ENCODE data around the gene IGDCC3. TPM values are rescaled to one million over a fixed set of nuclear protein-coding genes. Genes with fewer than 3 reads are reported as not detected.

IGDCC3 gene
- total RNA-seq, 2 donors from 2014 or later, result not detected

- peaks cover 2 to 4% of the 10 kb centered on the region in 2 donors for H3K27me3 Mint-ChIP-seq
Measured at GRCh38 chr15:65334586-65335231, 43.1 kb downstream of the IGDCC3 start.

DNA sequence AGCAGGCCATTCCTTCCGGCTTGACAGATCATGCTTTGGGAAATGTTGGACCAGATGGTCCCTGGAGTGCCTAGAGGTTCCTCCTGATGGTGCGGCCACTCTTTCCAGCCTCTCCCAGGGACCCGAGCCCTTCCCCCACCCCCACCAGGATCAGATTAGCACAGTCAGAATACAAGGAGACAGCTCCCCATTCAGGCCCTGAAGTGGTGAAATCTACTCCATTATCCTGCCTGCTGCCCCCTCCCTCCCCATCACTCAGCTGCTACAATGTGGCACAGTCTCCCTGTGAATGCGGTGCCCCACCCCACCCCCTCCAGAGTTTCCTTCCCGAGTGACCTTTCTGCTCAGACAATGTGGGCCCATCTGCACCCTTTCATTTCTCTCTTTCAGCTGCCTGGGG is 43.9 kb downstream of the IGDCC3 start:
- ATAC-seq, result no peak
- Mint-ChIP-seq H3K27ac (no peak overlapping the region), H3K27me3 (no peaks in the 10 kb centered on the region), H3K4me1 (ENCODE audit: low read depth in 2 of 2) (no peaks in the 10 kb centered on the region), H3K4me3 (no peak overlapping the region), H3K36me3 (no peaks in the 10 kb centered on the region), H3K9me3 (no peaks in the 10 kb centered on the region)
- no peak for DNase-seq (ENCODE audit: low spot score)

More at GRCh38 chr15:65334586-65335231, 43.1 kb downstream of the IGDCC3 start:
- Mint-ChIP-seq H3K4me3 (no peak overlapping the region), H3K9me3 (no peaks in the 10 kb centered on the region), H3K27ac (no peak overlapping the region), H3K36me3 (no peaks in the 10 kb centered on the region), H3K4me1 (ENCODE audit: low read depth in 2 of 2) (peaks cover 0 to 2% of the 10 kb centered on the region in 2 donors)
- DNase-seq (ENCODE audit: low spot score), result no peak
- no peak for ATAC-seq

DNA sequence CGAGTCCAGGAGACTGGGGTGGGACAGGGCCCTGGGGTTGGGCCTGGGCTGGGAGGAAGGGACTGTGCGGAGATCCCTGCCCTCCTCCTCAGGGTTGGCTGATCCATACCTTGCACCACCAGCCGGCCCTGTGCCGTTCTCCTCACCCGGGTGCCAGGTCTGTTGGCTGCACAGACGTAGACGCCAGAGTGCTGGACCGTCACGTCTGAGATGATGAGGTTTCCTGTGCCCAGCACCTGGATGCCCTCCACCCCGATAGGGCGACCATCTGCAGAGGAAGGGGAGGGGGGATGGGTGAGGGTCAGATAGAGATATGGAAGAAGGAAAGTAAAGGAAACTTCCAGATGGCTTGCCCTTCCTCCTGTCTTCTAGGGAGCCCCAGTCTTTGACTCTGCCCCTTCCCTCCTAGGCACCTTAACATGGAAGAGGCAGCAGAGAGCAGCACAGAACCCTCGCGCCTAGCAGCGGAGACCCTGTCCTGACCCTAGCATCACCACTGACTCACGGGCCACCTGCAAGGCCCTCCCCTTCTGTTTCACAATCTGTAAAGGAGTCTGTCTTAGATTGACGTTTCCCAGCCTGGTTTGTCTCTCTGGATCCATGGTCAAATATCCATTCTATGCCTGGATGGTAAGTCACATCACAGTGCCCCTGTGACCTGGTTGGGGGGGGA is 44.5 kb downstream of the IGDCC3 start:
- Mint-ChIP-seq H3K4me1 (ENCODE audit: low read depth in 2 of 2) (no peaks in the 10 kb centered on the region), H3K36me3 (no peaks in the 10 kb centered on the region), H3K9me3 (no peaks in the 10 kb centered on the region), H3K27ac (no peak overlapping the region), H3K4me3 (no peak overlapping the region), H3K27me3 (no peaks in the 10 kb centered on the region)
- ATAC-seq (no peak), DNase-seq (ENCODE audit: low spot score) (no peak)

- Mint-ChIP-seq H3K27ac (no peak overlapping the region), H3K9me3 (no peaks in the 10 kb centered on the region), H3K36me3 (no peaks in the 10 kb centered on the region), H3K4me1 (ENCODE audit: low read depth in 2 of 2) (no peaks in the 10 kb centered on the region), H3K27me3 (no peaks in the 10 kb centered on the region), H3K4me3 (no peak overlapping the region)
- ATAC-seq, result no peak
- no peak for DNase-seq (ENCODE audit: low spot score)
Measured at GRCh38 chr15:65332391-65333147, 45.2 kb downstream of the IGDCC3 start.

DNA sequence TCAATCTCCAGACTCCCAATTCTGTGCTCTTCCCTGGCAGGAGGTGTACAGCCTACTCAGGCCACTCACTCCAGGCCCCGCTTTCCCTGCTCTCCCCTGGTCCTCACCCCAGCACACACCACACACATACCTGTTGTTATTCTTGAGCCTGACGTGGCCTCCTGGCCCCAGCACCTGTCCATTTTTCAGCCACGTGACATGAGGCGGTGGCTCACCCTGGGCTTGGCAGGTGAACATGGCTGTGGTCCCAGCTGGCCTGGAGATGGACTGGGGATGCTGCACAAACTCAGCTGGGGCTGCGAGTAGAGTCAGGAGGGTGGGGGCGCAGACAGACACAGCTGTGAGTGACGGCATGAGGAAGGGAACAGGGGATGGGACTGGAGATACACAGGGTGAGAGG is 46.0 kb downstream of the IGDCC3 start:
- Mint-ChIP-seq H3K27me3 (no peaks in the 10 kb centered on the region), H3K36me3 (no peaks in the 10 kb centered on the region), H3K27ac (no peak overlapping the region), H3K4me3 (no peak overlapping the region), H3K9me3 (no peaks in the 10 kb centered on the region), H3K4me1 (ENCODE audit: low read depth in 2 of 2) (no peaks in the 10 kb centered on the region)
- DNase-seq (ENCODE audit: low spot score) (no peak), ATAC-seq (no peak)

DNA sequence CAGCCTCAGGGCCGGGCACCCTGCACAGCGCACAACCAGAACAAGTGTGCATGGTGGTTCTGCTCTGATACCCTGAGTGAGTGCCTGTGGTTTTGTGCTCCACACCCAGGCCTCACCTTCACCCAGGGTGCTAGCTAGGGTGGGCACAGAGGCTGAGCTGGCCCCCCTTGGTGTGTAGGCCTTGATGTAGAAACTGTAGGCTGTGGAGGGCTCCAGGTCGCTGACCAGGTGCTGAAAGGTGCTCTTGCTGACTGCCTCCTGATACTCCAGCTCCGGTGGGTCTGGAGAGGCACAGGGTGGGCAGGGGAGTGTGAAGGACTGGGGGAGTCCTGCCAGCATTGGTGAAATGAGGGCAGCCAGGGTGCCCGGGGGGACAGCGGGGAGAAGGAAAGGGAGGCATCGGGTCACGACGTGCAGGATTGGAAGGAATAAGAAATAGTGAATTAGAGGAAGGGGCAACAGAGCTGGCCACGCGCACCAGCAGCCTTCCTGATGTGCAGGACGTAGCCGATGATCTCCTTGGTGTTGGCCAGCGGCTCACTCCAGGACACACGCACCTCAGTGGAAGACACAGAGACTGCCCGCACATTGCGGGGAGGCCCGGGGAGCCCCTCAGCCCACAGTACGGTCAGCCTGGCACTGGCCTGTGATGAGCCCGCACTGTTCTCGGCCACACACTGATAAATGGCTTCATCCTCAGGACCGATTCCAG is 46.7 kb downstream of the IGDCC3 start:
- DNase-seq (ENCODE audit: low spot score) (no peak), ATAC-seq (no peak)
- Mint-ChIP-seq H3K4me1 (ENCODE audit: low read depth in 2 of 2) (no peaks in the 10 kb centered on the region), H3K36me3 (no peaks in the 10 kb centered on the region), H3K4me3 (no peak overlapping the region), H3K9me3 (no peaks in the 10 kb centered on the region), H3K27me3 (peaks cover 0 to 2% of the 10 kb centered on the region in 2 donors), H3K27ac (no peak overlapping the region)

DNA sequence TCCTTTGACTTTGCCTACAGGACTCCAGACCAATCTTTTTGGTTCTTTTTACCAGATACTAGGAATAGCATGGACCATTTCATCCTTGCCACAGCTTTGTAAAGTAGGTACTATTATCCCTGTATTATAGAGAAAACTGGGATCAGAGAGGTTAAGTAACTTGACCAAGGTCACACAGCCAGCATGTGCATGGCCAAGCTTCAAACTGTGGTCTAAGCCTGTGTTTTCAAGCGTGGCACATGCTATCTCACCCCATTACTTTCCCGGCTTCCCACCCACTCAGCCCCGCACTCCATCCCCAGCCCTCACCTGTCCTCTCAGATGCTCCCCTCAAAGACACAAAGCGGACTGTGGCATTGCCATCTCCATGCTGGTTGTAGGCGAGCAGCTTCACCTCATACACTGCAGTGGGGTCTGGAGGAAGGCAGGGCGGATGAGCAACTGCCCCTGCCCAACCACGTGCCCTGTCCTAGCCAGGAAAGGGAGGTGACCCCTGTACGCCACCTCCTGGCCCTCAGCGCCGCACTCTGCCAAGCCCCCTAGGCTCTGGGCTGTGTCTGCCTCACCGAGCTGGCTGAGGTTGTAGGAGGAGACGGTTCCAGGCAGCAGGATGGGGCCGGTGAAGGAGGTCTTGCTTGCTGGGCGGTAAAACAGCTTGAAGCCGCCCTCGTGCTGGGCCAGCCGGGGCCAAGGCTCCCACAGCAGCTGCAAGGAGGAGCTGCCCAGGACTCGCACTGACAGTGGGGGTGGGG is 47.6 kb downstream of the IGDCC3 start:
- H3K4me3 Mint-ChIP-seq, result no peak overlapping the region
- H3K27ac Mint-ChIP-seq, result no peak overlapping the region
- ATAC-seq, result no peak
- no peaks in the 10 kb centered on the region for H3K36me3 Mint-ChIP-seq
- no peak for DNase-seq (ENCODE audit: low spot score)
- peaks cover 0 to 2% of the 10 kb centered on the region in 2 donors for H3K27me3 Mint-ChIP-seq
- no peaks in the 10 kb centered on the region for H3K4me1 Mint-ChIP-seq (ENCODE audit: low read depth in 2 of 2)
- H3K9me3 Mint-ChIP-seq, result no peaks in the 10 kb centered on the region

- Mint-ChIP-seq H3K36me3 (no peaks in the 10 kb centered on the region), H3K4me1 (ENCODE audit: low read depth in 2 of 2) (no peaks in the 10 kb centered on the region), H3K27me3 (peaks cover 0 to 2% of the 10 kb centered on the region in 2 donors), H3K4me3 (no peak overlapping the region), H3K9me3 (no peaks in the 10 kb centered on the region), H3K27ac (no peak overlapping the region)
- ATAC-seq (no peak), DNase-seq (ENCODE audit: low spot score) (no peak)
Measured at GRCh38 chr15:65329288-65329983, 48.4 kb downstream of the IGDCC3 start.

DNA sequence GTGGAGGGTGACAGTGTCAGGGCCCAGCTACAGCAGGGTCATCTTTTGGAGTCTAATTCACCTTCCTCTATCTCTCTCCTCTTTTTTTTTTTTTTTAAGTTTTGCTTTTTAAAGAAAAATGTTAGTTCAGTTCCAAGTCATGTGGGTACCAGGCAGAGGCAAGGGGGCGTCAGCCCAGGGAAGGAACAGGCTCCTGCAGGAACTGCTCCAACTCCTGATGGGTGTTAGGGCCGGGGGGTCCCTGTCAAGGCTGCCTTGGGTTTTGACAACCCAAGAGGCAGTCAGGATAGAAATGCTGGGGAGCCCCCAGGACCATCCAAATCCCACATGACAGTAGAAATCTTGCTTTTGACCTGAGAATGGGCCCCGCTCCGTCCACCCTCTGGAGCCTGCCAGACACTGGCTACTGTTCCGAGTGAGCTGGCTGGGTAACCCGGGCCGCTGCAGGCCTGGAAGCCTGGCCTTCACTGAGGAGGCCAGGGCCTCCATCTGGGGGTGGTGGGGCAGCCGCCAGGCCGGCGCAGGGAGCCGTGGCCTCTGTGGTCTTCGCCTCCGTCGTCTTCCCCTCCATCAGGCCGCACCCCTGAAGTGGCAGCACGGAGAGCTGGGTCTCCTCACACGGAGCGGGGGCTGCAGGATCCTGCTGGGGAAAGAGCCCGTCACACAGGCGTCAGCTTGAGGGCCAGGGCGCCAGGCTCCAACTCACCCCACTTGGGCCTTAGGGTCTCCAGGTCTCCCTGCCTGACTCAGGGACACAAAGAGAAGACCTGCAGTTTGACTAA is 49.1 kb downstream of the IGDCC3 start:
- no peaks in the 10 kb centered on the region for H3K9me3 Mint-ChIP-seq
- H3K27me3 Mint-ChIP-seq, result peaks cover 0 to 2% of the 10 kb centered on the region in 2 donors
- no peak overlapping the region for H3K27ac Mint-ChIP-seq
- no peak for ATAC-seq
- no peaks in the 10 kb centered on the region for H3K4me1 Mint-ChIP-seq (ENCODE audit: low read depth in 2 of 2)
- no peaks in the 10 kb centered on the region for H3K36me3 Mint-ChIP-seq
- no peak for DNase-seq (ENCODE audit: low spot score)
- H3K4me3 Mint-ChIP-seq, result no peak overlapping the region

GRCh38 chr15:65327651-65328393 is 50.0 kb downstream of the IGDCC3 start:
- H3K4me1 Mint-ChIP-seq (ENCODE audit: low read depth in 2 of 2), result no peaks in the 10 kb centered on the region
- ATAC-seq (no peak), DNase-seq (ENCODE audit: low spot score) (no peak)
- no peak overlapping the region for H3K27ac Mint-ChIP-seq
- peaks cover 0 to 2% of the 10 kb centered on the region in 2 donors for H3K27me3 Mint-ChIP-seq
- no peaks in the 10 kb centered on the region for H3K9me3 Mint-ChIP-seq
- H3K4me3 Mint-ChIP-seq, result no peak overlapping the region
- H3K36me3 Mint-ChIP-seq, result no peaks in the 10 kb centered on the region

DNA sequence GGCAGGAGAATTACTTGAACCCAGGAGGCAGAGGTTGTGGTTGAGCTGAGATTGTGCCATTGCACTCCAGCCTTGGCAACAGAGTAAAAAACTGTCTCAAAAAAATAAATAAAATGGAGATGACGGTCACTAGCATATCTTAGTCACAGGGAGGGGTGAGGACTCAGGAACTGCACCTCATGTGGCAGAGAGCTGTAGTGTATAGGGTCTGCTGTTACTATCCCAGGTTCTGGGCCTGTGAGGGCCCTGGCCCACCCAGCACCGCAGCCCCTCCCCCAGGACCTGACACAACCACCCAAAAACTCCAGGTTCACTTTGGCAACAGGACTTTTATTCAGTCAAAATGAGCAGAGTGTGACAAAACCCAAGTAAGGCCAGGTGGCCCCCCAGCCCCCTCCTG is 51.0 kb downstream of the IGDCC3 start:
- no peaks in the 10 kb centered on the region for H3K36me3 Mint-ChIP-seq

GRCh38 chr15:65326117-65326526 is 51.7 kb downstream of the IGDCC3 start:
- Mint-ChIP-seq H3K36me3 (no peaks in the 10 kb centered on the region), H3K4me1 (ENCODE audit: low read depth in 2 of 2) (no peaks in the 10 kb centered on the region), H3K27me3 (peaks cover 0 to 5% of the 10 kb centered on the region in 2 donors), H3K9me3 (no peaks in the 10 kb centered on the region), H3K27ac (no peak overlapping the region), H3K4me3 (no peak overlapping the region)
- no peak for DNase-seq (ENCODE audit: low spot score)
- ATAC-seq, result no peak

More for the DNA sequence above, 51.0 kb downstream of the IGDCC3 start:
- no peak overlapping the region for H3K27ac Mint-ChIP-seq
- no peaks in the 10 kb centered on the region for H3K9me3 Mint-ChIP-seq
- DNase-seq (ENCODE audit: low spot score), result no peak
- H3K4me1 Mint-ChIP-seq (ENCODE audit: low read depth in 2 of 2), result no peaks in the 10 kb centered on the region
- peaks cover 0 to 2% of the 10 kb centered on the region in 2 donors for H3K27me3 Mint-ChIP-seq
- ATAC-seq, result no peak
- H3K4me3 Mint-ChIP-seq, result no peak overlapping the region

Data from natural killer cell treated with Interleukin-12 subunit alpha and Interleukin-12 subunit beta and Interleukin-15 and Interleukin-18, amount 100 ng/mL, for 72 hours (primary cell).